GM21529 (cell line): ENCODE data around the gene CR1.
"Not testable (repeated sequence)": the region's sequence is repeated elsewhere in the genome, so short reads cannot be mapped to it uniquely, and the experiment has no call there.

Experiments used
- ATAC-seq: cut with Tn5 transposase; IDR thresholded peaks from one replicate; pipeline ENCODE4 v1.9.1; 2021; ENCODE audit not compliant: unreplicated experiment

Gene CR1

DNA sequence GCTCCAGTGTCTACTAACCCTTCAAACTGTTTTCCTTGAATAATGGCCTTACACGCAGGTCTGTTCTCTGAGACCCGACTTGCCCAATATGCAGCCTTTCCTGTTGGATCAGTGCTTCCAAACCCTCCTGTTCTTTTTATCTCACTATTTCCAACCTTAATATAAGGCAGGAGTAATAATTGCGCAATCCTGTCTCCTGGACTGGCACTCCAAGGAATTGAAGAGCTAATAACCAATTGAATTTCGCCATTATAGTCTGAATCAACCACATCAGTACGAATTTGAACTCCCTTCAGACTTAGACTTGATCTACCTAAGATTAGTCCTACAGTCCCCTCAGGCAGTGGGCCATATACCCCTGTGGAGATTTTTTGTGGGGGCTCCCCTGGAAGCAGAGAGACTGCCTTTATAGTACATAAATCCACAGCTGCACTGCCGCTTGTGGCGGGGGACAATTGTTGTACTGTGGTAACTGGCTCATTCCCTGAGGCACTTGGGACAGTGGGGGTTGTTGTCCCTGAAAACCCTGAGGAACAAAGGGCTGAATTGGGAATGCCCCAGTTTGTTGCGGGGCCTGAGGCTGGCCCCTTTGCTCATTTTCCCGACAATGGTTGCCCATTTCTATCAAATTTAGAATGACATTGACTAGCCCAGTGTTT, 142.7 kb downstream of the CR1 start:
- ATAC-seq: not testable (repeated sequence)

DNA sequence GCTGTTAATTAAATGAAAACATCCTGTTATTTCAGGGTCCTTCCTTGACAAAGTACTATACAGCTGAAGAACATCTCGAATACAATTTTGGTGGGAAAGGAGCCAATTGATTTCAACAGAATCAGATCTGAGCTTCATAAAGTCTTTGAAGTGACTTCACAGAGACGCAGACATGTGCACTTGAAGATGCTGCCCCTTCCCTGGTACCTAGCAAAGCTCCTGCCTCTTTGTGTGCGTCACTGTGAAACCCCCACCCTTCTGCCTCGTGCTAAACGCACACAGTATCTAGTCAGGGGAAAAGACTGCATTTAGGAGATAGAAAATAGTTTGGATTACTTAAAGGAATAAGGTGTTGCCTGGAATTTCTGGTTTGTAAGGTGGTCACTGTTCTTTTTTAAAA, 143.4 kb downstream of the CR1 start:
- not testable (repeated sequence) for ATAC-seq

- no peak for ATAC-seq
Measured at GRCh38 chr1:207644166-207644851, 148.4 kb downstream of the CR1 start.

DNA sequence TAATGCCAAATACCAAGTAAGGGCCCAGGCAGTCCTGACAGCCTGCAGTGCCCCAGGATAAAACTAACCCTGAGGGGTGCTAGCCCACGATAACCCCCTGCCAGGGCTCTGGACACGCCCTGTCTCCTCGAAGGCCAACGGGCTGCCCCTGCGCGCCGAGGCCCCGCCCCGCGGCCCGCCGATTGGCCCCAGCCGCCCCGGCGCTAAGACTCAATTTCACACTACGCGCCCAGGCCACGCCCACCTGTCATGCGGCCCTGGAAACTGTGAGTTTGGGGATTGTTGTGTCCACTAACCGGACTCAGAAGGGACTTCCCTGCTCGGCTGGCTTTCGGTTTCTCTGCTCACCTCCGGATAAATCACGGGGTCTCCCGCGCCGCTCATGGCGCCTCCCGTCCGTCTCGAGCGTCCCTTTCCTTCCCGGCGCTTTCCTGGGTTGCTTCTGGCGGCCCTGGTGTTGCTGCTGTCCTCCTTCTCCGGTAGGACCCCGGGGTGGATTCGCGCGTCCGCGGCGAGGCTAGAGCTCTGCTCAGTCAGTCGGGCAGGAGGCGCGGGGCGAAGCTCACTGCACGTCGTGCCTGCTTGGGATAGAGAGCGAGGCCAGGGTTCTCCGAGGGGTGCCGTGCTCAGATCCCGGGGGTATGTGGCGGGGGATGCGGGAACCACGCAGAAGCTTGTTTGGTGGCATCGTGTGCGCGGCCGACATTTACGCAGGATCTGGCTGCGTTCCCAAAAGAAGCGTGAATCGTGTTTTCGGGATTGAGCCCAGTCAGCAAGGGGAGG, 149.1 kb downstream of the CR1 start, which contains the start of gene CR1L:
Gene CR1L, plus strand, starts transcription at position 282 of the 783 bp plus-strand sequence. Its CDS starts 101 bp downstream, at position 383.
- ATAC-seq: peak; percentile 88

DNA sequence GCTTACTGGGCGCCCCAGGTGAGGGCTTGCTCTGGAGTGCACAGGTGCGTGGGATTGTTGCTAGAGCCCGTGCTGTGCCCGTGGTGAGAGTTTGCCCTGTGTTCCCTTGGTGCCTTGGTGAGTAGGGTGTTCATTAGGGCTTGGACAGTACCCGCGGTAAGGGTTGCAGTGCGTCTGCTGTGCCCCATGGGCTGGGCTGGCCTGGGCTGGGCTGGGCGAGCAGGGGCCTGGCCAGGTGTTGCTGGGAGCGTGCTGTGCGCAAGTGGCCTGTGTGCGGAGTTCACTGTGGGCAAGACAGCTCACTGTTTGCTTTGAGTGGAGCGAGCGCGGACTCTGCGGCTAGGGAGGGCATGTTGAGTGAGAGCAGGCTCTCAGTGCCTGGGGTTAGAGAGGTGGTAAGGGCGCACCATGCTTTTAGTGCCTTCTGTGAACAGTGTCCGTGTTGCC, 149.7 kb downstream of the CR1 start:
- ATAC-seq: no peak

DNA sequence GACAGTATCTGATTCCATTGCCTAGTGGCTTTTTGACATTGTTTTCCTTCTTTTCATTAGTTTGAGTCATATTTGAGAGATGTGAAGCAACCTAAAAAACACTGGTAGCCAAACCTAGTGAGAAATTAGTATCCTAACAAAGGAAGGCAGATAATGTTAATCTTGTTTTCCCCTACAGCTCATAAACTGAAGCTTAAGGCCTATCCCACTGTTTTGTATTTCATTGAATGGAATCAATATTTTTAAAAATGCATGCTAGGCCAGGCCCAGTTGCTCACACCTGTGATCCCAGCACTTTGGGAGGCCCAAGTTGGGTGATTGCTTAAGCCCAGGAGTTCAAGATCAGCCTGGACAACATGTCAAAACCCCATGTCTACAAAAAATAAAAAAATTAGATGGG, 150.2 kb downstream of the CR1 start:
- no peak for ATAC-seq

DNA sequence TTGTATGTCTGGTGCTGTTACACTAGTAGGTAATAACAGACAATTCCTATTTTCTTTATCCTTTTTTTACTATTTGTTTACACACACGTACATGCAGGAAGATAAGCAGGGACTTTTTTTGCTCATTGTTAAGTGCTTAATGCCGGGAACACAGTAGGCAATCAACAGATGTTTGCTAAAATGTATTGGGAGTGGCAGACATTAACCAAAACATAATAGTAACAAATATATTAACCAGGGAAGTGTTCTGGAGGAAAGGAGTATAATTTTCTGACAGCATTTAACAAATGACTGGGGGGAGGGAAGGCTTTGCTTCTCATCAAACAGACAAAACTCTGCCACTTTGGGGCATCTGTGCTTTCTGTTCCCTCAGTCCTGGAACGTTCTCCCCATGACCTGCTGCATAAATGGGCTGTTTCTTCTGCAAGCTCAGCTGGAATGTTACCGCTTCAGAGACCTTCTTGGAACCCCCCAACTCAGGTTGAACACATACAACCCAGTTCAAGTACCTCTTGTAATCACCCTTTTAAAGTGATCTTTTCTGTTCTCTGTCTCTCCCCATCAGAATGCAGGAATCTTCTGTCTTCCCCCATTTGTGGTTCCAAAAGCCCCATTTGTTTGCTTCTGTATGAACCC, 151.1 kb downstream of the CR1 start:
- ATAC-seq: no peak

DNA sequence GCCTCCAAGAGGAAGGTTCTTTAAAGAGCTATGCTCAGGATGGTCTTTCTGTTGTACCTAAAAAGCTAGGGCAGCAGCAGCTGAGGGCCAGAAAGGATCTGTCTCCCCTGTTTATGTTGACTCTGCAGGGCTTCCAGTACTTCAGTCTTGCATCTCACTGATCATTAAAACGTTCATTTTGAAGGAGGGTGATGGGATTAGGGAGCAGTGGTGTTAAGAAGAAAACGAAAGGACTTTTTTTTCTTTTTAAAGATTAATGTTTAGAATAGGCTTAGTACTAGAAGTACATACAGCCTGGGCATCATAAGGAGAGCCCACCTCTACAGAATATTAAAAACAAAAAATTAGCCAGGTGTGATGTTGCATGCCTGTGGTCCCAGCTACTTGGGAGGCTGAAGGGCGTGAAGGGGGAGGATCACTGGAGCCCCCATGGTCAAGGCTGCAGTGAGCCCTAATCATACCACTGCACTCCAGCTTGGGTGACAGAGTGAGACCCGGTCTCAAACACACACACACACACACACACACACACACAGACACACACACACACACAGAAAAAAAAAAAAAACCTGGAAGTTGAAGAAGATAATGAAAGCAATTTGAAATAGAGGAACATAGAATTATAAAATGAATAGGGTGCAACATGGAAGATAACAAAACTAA, 151.8 kb downstream of the CR1 start:
- no peak for ATAC-seq

GRCh38 chr1:207648334-207649209, 152.6 kb downstream of the CR1 start:
- ATAC-seq: no peak

GRCh38 chr1:207649210-207649753, 153.3 kb downstream of the CR1 start:
- ATAC-seq: no peak

DNA sequence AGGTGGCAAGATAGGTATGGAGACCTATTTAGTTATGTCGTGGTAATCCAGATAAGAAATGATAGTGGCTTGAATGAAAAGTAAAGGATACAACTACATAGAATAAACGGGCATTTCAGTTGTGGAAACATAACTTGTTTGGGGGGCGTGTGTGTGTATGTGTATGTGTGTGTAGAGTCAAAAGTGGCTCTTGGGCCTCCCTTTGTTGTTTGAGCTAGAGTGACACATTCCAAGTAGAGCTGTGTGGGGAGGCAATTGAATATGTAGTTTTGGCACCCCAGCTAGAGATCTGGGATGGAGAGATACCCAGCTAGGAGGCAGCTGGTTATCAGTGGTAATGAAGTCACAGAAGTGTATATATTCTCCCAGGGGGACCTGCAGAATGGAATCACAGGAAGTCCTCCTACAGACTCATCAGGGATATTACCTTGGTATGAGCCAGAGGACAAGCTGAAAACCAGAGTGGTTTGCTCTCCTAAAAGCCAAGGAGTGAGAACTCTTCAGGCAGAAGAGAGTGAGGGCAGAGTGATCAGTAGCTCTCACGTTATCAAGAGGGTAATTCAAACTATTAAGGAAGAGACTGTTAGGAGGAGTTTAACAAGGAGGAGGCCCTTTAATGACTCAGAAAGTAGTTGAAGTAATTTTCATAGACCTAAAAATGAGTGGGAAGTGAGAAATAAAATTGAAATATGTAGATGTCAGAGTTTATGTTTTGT, 154.1 kb downstream of the CR1 start:
- ATAC-seq: no peak

GRCh38 chr1:207651583-207651982, 155.6 kb downstream of the CR1 start:
- ATAC-seq: no peak

GRCh38 chr1:207654320-207654719, 158.4 kb downstream of the CR1 start:
- no peak for ATAC-seq

DNA sequence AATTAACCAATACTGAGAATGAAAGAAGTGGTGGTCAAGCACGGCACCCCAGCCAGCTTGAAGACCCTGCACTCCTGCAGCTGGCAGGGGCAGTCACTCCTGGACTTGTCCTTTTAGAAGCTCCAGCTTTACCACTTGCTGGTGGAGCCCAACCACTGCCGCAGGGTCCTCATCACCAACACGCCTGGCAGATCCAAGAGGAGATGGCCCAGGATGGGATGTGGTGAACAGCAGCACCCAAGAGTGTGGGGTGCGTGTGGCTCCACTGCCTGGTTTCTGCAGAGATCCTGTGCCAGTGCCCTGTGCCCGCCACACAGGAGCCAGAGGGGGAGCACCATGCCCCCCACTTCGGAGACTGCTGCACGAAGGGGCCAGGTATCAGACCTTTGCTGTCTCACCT, 162.5 kb downstream of the CR1 start:
- no peak for ATAC-seq

- ATAC-seq: no peak
Measured at GRCh38 chr1:207658904-207659485, 163.0 kb downstream of the CR1 start.

DNA sequence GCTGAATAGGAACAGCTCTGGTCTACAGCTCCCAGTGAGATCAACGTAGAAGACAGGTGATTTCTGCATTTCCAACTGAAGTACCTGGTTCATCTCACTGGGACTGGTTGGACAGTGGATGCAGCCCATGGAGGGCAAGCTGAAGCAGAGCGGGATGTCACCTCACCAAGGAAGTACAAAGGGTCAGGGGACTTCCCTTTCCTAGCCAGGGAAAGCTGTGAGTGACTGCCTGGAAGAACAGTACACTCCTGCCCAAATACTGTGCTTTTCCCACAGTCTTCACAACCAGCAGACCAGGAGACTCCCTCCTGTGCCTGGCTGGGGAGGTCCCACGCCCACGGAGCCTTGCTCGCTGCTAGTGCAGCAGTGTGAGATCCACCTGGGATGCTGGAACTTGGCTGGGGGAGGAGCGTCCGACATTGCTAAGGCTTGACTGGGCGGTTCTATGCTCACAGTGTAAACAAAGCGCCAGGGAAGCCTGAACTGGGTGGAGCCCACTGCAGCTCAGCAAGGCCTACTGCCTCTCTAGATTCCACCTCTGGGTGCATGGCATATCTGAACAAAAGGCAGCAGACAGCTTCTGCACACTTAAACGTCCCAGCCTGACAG, 163.7 kb downstream of the CR1 start:
- no peak for ATAC-seq

GRCh38 chr1:207661420-207661819, 165.5 kb downstream of the CR1 start:
- not testable (repeated sequence) for ATAC-seq

GRCh38 chr1:207666342-207666741, 170.4 kb downstream of the CR1 start:
- ATAC-seq: no peak
